Measurements from ENCODE around the gene ARHGEF37.

The ARHGEF37 gene

GRCh38 chr5:149622466-149622865 is 41.2 kb downstream of the ARHGEF37 start:
- POLR2A ChIA-PET: no interaction called here
- Histone ChIP-seq H3K4me1 (ENCODE audit: control extremely low read depth in 1 of 4, control insufficient read depth in 4 of 4, insufficient read depth in 4 of 4, low read length in 3 of 4) (no peaks in the 10 kb centered on the region), H3K27ac (ENCODE audit: insufficient read depth in 1 of 2, low read depth in 1 of 2, low read length in 2 of 2, poor library complexity in 1 of 2, severe bottlenecking in 2 of 2) (no peak overlapping the region), H3K27me3 (replicated peaks in 2 of 5; ENCODE audit: control insufficient read depth in 4 of 5, insufficient read depth in 5 of 5, low read length in 4 of 5) (no peaks in the 10 kb centered on the region), H3K9me3 (ENCODE audit: control extremely low read depth in 1 of 5, control insufficient read depth in 4 of 5, insufficient read depth in 2 of 5, low read depth in 1 of 5, low read length in 4 of 5) (no peaks in the 10 kb centered on the region), H3K4me3 (ENCODE audit: control insufficient read depth in 1 of 7, extremely low read depth in 1 of 7, insufficient read depth in 4 of 7, low read depth in 2 of 7, low read length in 6 of 7) (no peak overlapping the region), H3K36me3 (ENCODE audit: control insufficient read depth in 4 of 4, insufficient read depth in 4 of 4, low read length in 3 of 4) (no peaks in the 10 kb centered on the region)
- WGBS (ENCODE audit: insufficient coverage): 98% methylated on average over 3 of the region's 3 CpGs
- DNase-seq: no peak
- CTCF ChIA-PET: interaction anchor here (0.9 to 1.7 kb wide), 9 partner anchors 11 to 399 kb away, joined by 3 to 5 read pairs (median 3); partner anchors contain the start of gene IL17B

GRCh38 chr5:149623473-149623872 is 42.2 kb downstream of the ARHGEF37 start:
- H3K4me3 ChIP-seq (ENCODE audit: control insufficient read depth in 1 of 7, extremely low read depth in 1 of 7, insufficient read depth in 4 of 7, low read depth in 2 of 7, low read length in 6 of 7): no peak overlapping the region
- ChIA-PET POLR2A (no interaction called here), CTCF (interaction anchor here (0.5 to 1.6 kb wide), 5 partner anchors 11 to 398 kb away, joined by 3 to 5 read pairs (median 3); no protein-coding TSS in a partner anchor)
- no peaks in the 10 kb centered on the region for H3K27me3 ChIP-seq (replicated peaks in 2 of 5; ENCODE audit: control insufficient read depth in 4 of 5, insufficient read depth in 5 of 5, low read length in 4 of 5)
- no peak overlapping the region for H3K27ac ChIP-seq (ENCODE audit: insufficient read depth in 1 of 2, low read depth in 1 of 2, low read length in 2 of 2, poor library complexity in 1 of 2, severe bottlenecking in 2 of 2)
- H3K9me3 ChIP-seq (ENCODE audit: control extremely low read depth in 1 of 5, control insufficient read depth in 4 of 5, insufficient read depth in 2 of 5, low read depth in 1 of 5, low read length in 4 of 5): no peaks in the 10 kb centered on the region
- no peaks in the 10 kb centered on the region for H3K36me3 ChIP-seq (ENCODE audit: control insufficient read depth in 4 of 4, insufficient read depth in 4 of 4, low read length in 3 of 4)
- WGBS (ENCODE audit: insufficient coverage): 97% methylated on average over 3 of the region's 3 CpGs
- no peak for DNase-seq
- H3K4me1 ChIP-seq (ENCODE audit: control extremely low read depth in 1 of 4, control insufficient read depth in 4 of 4, insufficient read depth in 4 of 4, low read length in 3 of 4): peaks cover 0 to 4% (median 2%) of the 10 kb centered on the region in 4 experiments

- Histone ChIP-seq H3K27me3 (replicated peaks in 2 of 5; ENCODE audit: control insufficient read depth in 4 of 5, insufficient read depth in 5 of 5, low read length in 4 of 5) (no peaks in the 10 kb centered on the region), H3K27ac (ENCODE audit: insufficient read depth in 1 of 2, low read depth in 1 of 2, low read length in 2 of 2, poor library complexity in 1 of 2, severe bottlenecking in 2 of 2) (no peak overlapping the region), H3K36me3 (ENCODE audit: control insufficient read depth in 4 of 4, insufficient read depth in 4 of 4, low read length in 3 of 4) (no peaks in the 10 kb centered on the region), H3K4me1 (ENCODE audit: control extremely low read depth in 1 of 4, control insufficient read depth in 4 of 4, insufficient read depth in 4 of 4, low read length in 3 of 4) (peaks cover 0 to 9% (median 4%) of the 10 kb centered on the region in 4 experiments), H3K4me3 (ENCODE audit: control insufficient read depth in 1 of 7, extremely low read depth in 1 of 7, insufficient read depth in 4 of 7, low read depth in 2 of 7, low read length in 6 of 7) (no peak overlapping the region), H3K9me3 (ENCODE audit: control extremely low read depth in 1 of 5, control insufficient read depth in 4 of 5, insufficient read depth in 2 of 5, low read depth in 1 of 5, low read length in 4 of 5) (no peaks in the 10 kb centered on the region)
- no peak for DNase-seq
- WGBS (ENCODE audit: insufficient coverage): 99% methylated on average over 12 of the region's 12 CpGs
- CTCF ChIA-PET: no interaction called here
- POLR2A ChIA-PET: no interaction called here
Measured at GRCh38 chr5:149627070-149627469, 45.8 kb downstream of the ARHGEF37 start.

- 78% methylated on average over 6 of the region's 6 CpGs for WGBS (ENCODE audit: insufficient coverage)
- CTCF ChIA-PET: interaction anchor here (1.2 to 2.4 kb wide), 2 partner anchors 9 kb away, joined by 4 to 15 read pairs; no protein-coding TSS in a partner anchor
Measured at GRCh38 chr5:149628221-149628620, 46.9 kb downstream of the ARHGEF37 start.

GRCh38 chr5:149628846-149629388 is 47.6 kb downstream of the ARHGEF37 start:
- CTCF ChIA-PET: interaction anchor here (1.2 to 2.4 kb wide), 2 partner anchors 8 to 10 kb away, joined by 4 to 15 read pairs; no protein-coding TSS in a partner anchor
- H3K4me3 ChIP-seq (ENCODE audit: control insufficient read depth in 1 of 7, extremely low read depth in 1 of 7, insufficient read depth in 4 of 7, low read depth in 2 of 7, low read length in 6 of 7): no peak overlapping the region

More at GRCh38 chr5:149628221-149628620, 46.9 kb downstream of the ARHGEF37 start:
- Histone ChIP-seq H3K9me3 (ENCODE audit: control extremely low read depth in 1 of 5, control insufficient read depth in 4 of 5, insufficient read depth in 2 of 5, low read depth in 1 of 5, low read length in 4 of 5) (no peaks in the 10 kb centered on the region), H3K4me1 (ENCODE audit: control extremely low read depth in 1 of 4, control insufficient read depth in 4 of 4, insufficient read depth in 4 of 4, low read length in 3 of 4) (peaks cover 0 to 20% (median 16%) of the 10 kb centered on the region in 4 experiments), H3K27ac (ENCODE audit: insufficient read depth in 1 of 2, low read depth in 1 of 2, low read length in 2 of 2, poor library complexity in 1 of 2, severe bottlenecking in 2 of 2) (no peak overlapping the region), H3K4me3 (ENCODE audit: control insufficient read depth in 1 of 7, extremely low read depth in 1 of 7, insufficient read depth in 4 of 7, low read depth in 2 of 7, low read length in 6 of 7) (no peak overlapping the region), H3K27me3 (replicated peaks in 2 of 5; ENCODE audit: control insufficient read depth in 4 of 5, insufficient read depth in 5 of 5, low read length in 4 of 5) (no peaks in the 10 kb centered on the region), H3K36me3 (ENCODE audit: control insufficient read depth in 4 of 4, insufficient read depth in 4 of 4, low read length in 3 of 4) (no peaks in the 10 kb centered on the region)
- peak in 1 of 3 donors; percentile 18 for DNase-seq
- POLR2A ChIA-PET: no interaction called here

GRCh38 chr5:149629421-149629820 is 48.1 kb downstream of the ARHGEF37 start:
- H3K4me3 ChIP-seq (ENCODE audit: control insufficient read depth in 1 of 7, extremely low read depth in 1 of 7, insufficient read depth in 4 of 7, low read depth in 2 of 7, low read length in 6 of 7): no peak overlapping the region
- no peak overlapping the region for H3K27ac ChIP-seq (ENCODE audit: insufficient read depth in 1 of 2, low read depth in 1 of 2, low read length in 2 of 2, poor library complexity in 1 of 2, severe bottlenecking in 2 of 2)
- ChIA-PET CTCF (interaction anchor here (2.4 kb wide), 1 partner anchor 11 kb away, joined by 15 read pairs; no protein-coding TSS in a partner anchor), POLR2A (no interaction called here)
- 100% methylated on average over 4 of the region's 5 CpGs for WGBS (ENCODE audit: insufficient coverage)
- no peak for DNase-seq
- H3K27me3 ChIP-seq (replicated peaks in 2 of 5; ENCODE audit: control insufficient read depth in 4 of 5, insufficient read depth in 5 of 5, low read length in 4 of 5): no peaks in the 10 kb centered on the region
- no peaks in the 10 kb centered on the region for H3K36me3 ChIP-seq (ENCODE audit: control insufficient read depth in 4 of 4, insufficient read depth in 4 of 4, low read length in 3 of 4)
- no peaks in the 10 kb centered on the region for H3K9me3 ChIP-seq (ENCODE audit: control extremely low read depth in 1 of 5, control insufficient read depth in 4 of 5, insufficient read depth in 2 of 5, low read depth in 1 of 5, low read length in 4 of 5)
- peaks cover 0 to 24% (median 19%) of the 10 kb centered on the region in 4 experiments for H3K4me1 ChIP-seq (ENCODE audit: control extremely low read depth in 1 of 4, control insufficient read depth in 4 of 4, insufficient read depth in 4 of 4, low read length in 3 of 4)

More at GRCh38 chr5:149628846-149629388, 47.6 kb downstream of the ARHGEF37 start:
- no peak for DNase-seq
- whole genome bisulfite sequencing (ENCODE audit: insufficient coverage): 92% methylated on average over 2 of the region's 5 CpGs
- H3K27me3 ChIP-seq (replicated peaks in 2 of 5; ENCODE audit: control insufficient read depth in 4 of 5, insufficient read depth in 5 of 5, low read length in 4 of 5): no peaks in the 10 kb centered on the region
- H3K9me3 ChIP-seq (ENCODE audit: control extremely low read depth in 1 of 5, control insufficient read depth in 4 of 5, insufficient read depth in 2 of 5, low read depth in 1 of 5, low read length in 4 of 5): no peaks in the 10 kb centered on the region
- POLR2A ChIA-PET: no interaction called here
- H3K36me3 ChIP-seq (ENCODE audit: control insufficient read depth in 4 of 4, insufficient read depth in 4 of 4, low read length in 3 of 4): no peaks in the 10 kb centered on the region
- H3K27ac ChIP-seq (ENCODE audit: insufficient read depth in 1 of 2, low read depth in 1 of 2, low read length in 2 of 2, poor library complexity in 1 of 2, severe bottlenecking in 2 of 2): no peak overlapping the region
- peaks cover 0 to 24% (median 19%) of the 10 kb centered on the region in 4 experiments for H3K4me1 ChIP-seq (ENCODE audit: control extremely low read depth in 1 of 4, control insufficient read depth in 4 of 4, insufficient read depth in 4 of 4, low read length in 3 of 4)

GRCh38 chr5:149630337-149630736 is 49.0 kb downstream of the ARHGEF37 start:
- Histone ChIP-seq H3K27ac (ENCODE audit: insufficient read depth in 1 of 2, low read depth in 1 of 2, low read length in 2 of 2, poor library complexity in 1 of 2, severe bottlenecking in 2 of 2) (no peak overlapping the region), H3K9me3 (ENCODE audit: control extremely low read depth in 1 of 5, control insufficient read depth in 4 of 5, insufficient read depth in 2 of 5, low read depth in 1 of 5, low read length in 4 of 5) (no peaks in the 10 kb centered on the region), H3K4me1 (ENCODE audit: control extremely low read depth in 1 of 4, control insufficient read depth in 4 of 4, insufficient read depth in 4 of 4, low read length in 3 of 4) (peaks cover 0 to 24% (median 19%) of the 10 kb centered on the region in 4 experiments), H3K36me3 (ENCODE audit: control insufficient read depth in 4 of 4, insufficient read depth in 4 of 4, low read length in 3 of 4) (no peaks in the 10 kb centered on the region), H3K27me3 (replicated peaks in 2 of 5; ENCODE audit: control insufficient read depth in 4 of 5, insufficient read depth in 5 of 5, low read length in 4 of 5) (no peaks in the 10 kb centered on the region), H3K4me3 (ENCODE audit: control insufficient read depth in 1 of 7, extremely low read depth in 1 of 7, insufficient read depth in 4 of 7, low read depth in 2 of 7, low read length in 6 of 7) (no peak overlapping the region)
- POLR2A ChIA-PET: no interaction called here
- WGBS (ENCODE audit: insufficient coverage): 97% methylated on average over 6 of the region's 8 CpGs
- CTCF ChIA-PET: interaction anchor here (1.7 kb wide), 1 partner anchor 12 kb away, joined by 5 read pairs; no protein-coding TSS in a partner anchor
- no peak for DNase-seq
